DOHH2 (cell line): Measurements from ENCODE around the gene SV2C.
A peak's percentile ranks its signal among the peaks of the same experiment; 100 is the strongest.

ENCODE experiments used
- H3F3A ChIP-seq: fragments of 200-600 bp; sonication (generic), shearing (Covaris generic); 2 replicates; pipeline ENCODE4 v1.6.0; 2016; ENCODE audit warnings: antibody characterized with exemption, mild to moderate bottlenecking; ENCODE audit not compliant: control insufficient read depth, insufficient read depth
- H3K27ac ChIP-seq: fragments of 200-600 bp; sonication (generic); 2 replicates; pipeline ENCODE4 v1.5.1; 2014; ENCODE audit warnings: low read depth, mild to moderate bottlenecking, low read length, moderate library complexity
- H3K27me3 ChIP-seq: fragments of 200-600 bp; sonication (generic); 2 replicates; pipeline ENCODE4 v1.6.1; 2014; ENCODE audit warnings: mild to moderate bottlenecking, low read length, mixed read lengths; ENCODE audit not compliant: control insufficient read depth
- H3K36me3 ChIP-seq: fragments of 200-600 bp; sonication (generic); 2 replicates; pipeline ENCODE4 v1.6.1; 2014; ENCODE audit warnings: mild to moderate bottlenecking, low read length, moderate library complexity, mixed read lengths; ENCODE audit not compliant: control insufficient read depth
- H3K4me1 ChIP-seq: fragments of 200-600 bp; sonication (generic); 2 replicates; pipeline ENCODE4 v1.6.1; 2014; ENCODE audit warnings: mild to moderate bottlenecking, low read length, mixed read lengths; ENCODE audit not compliant: control insufficient read depth
- H3K4me2 ChIP-seq: fragments of 200-600 bp; sonication (generic); 2 replicates; pipeline ENCODE4 v1.6.0; 2014; ENCODE audit warnings: mild to moderate bottlenecking, low read length, moderate library complexity
- H3K4me3 ChIP-seq: fragments of 200-600 bp; sonication (generic); 2 replicates; pipeline ENCODE4 v1.5.1; 2014; ENCODE audit warnings: mild to moderate bottlenecking, low read length, mixed read lengths
- H3K79me2 ChIP-seq: fragments of 200-600 bp; sonication (generic); 2 replicates; pipeline ENCODE4 v1.6.1; 2014; ENCODE audit warnings: mild to moderate bottlenecking, low read length, mixed read lengths; ENCODE audit not compliant: control insufficient read depth
- H3K9me2 ChIP-seq: fragments of 200-600 bp; sonication (generic); replicated peaks from 2 replicates; pipeline ENCODE4 v1.6.1; 2014; ENCODE audit warnings: mild to moderate bottlenecking, low read length, mixed read lengths; ENCODE audit not compliant: control insufficient read depth
- H3K9me3 ChIP-seq: fragments of 200-600 bp; sonication (generic); 2 replicates; pipeline ENCODE4 v1.6.1; 2014; ENCODE audit warnings: antibody characterized with exemption, low read length, mixed read lengths; ENCODE audit not compliant: control insufficient read depth, insufficient read depth
- H4K20me1 ChIP-seq: fragments of 200-600 bp; sonication (generic); 2 replicates; pipeline ENCODE4 v1.6.0; 2014; ENCODE audit warnings: low read depth, mild to moderate bottlenecking, antibody characterized with exemption, low read length, moderate library complexity; ENCODE audit not compliant: control insufficient read depth, insufficient read depth
- EZH2phosphoT487 ChIP-seq: fragments of 200-600 bp; sonication (generic); IDR thresholded peaks from 2 replicates; pipeline ENCODE4 v1.6.1; 2017; ENCODE audit warnings: borderline replicate concordance, mild to moderate bottlenecking, antibody characterized with exemption, low read length, moderate library complexity, mixed read lengths
- TF ChIP-seq, protein P1 (sequence below): fragments of 200-600 bp; sonication (generic); IDR thresholded peaks from one replicate; pipeline ENCODE4 v1.5.1; 2014; ENCODE audit warnings: antibody characterized with exemption, mild to moderate bottlenecking, low read depth, low read length; ENCODE audit not compliant: poor library complexity, severe bottlenecking

The SV2C gene

GRCh38 chr5:76291305-76292077, 208.3 kb downstream of the SV2C start:
- no peaks in the 10 kb centered on the region for H3K27me3 ChIP-seq
- TF ChIP-seq EZH2phosphoT487 = no peak
- TF ChIP-seq, protein P1, sequence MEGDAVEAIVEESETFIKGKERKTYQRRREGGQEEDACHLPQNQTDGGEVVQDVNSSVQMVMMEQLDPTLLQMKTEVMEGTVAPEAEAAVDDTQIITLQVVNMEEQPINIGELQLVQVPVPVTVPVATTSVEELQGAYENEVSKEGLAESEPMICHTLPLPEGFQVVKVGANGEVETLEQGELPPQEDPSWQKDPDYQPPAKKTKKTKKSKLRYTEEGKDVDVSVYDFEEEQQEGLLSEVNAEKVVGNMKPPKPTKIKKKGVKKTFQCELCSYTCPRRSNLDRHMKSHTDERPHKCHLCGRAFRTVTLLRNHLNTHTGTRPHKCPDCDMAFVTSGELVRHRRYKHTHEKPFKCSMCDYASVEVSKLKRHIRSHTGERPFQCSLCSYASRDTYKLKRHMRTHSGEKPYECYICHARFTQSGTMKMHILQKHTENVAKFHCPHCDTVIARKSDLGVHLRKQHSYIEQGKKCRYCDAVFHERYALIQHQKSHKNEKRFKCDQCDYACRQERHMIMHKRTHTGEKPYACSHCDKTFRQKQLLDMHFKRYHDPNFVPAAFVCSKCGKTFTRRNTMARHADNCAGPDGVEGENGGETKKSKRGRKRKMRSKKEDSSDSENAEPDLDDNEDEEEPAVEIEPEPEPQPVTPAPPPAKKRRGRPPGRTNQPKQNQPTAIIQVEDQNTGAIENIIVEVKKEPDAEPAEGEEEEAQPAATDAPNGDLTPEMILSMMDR = no peak
- no peaks in the 10 kb centered on the region for H4K20me1 ChIP-seq
- no peak overlapping the region for H3K4me3 ChIP-seq
- no peaks in the 10 kb centered on the region for H3K36me3 ChIP-seq
- no peaks in the 10 kb centered on the region for H3K9me2 ChIP-seq
- no peaks in the 10 kb centered on the region for H3K79me2 ChIP-seq
- H3K9me3 ChIP-seq = no peaks in the 10 kb centered on the region
- H3K27ac ChIP-seq = no peak overlapping the region
- H3F3A ChIP-seq = no peaks in the 10 kb centered on the region
- H3K4me1 ChIP-seq = peaks cover 22% of the 10 kb centered on the region
- H3K4me2 ChIP-seq = no peak overlapping the region

- Histone ChIP-seq H3K4me2 (peak overlapping the region; percentile 32), H4K20me1 (no peaks in the 10 kb centered on the region), H3K9me2 (no peaks in the 10 kb centered on the region), H3K9me3 (no peaks in the 10 kb centered on the region), H3K27ac (no peak overlapping the region), H3K27me3 (no peaks in the 10 kb centered on the region), H3K4me3 (peak overlapping the region; percentile 31), H3K79me2 (no peaks in the 10 kb centered on the region), H3F3A (no peaks in the 10 kb centered on the region), H3K36me3 (no peaks in the 10 kb centered on the region), H3K4me1 (peaks cover 22% of the 10 kb centered on the region)
- no peak for TF ChIP-seq EZH2phosphoT487
- TF ChIP-seq, protein P1 = no peak
These were observed 209.6 kb downstream of the SV2C start for GRCh38 chr5:76292620-76293322.

DNA sequence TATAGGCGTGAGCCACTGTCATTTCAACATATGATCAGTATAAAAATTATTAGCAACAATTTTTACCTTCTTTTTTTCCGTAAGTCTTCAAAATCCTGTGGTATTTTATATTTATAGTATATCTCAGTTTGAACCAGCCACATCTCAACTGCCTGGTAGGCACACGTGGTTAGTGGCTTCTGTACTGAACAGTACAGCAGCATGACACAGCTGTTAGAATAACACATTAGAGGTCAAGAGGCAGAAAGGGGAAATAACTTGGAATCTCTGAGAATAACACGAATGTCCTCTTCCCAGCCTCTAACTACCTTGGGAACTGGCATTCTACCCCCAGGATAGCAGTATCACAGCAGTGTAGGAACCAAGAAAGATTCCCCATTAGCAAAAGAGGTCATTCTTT, 211.4 kb downstream of the SV2C start:
- H3K4me1 ChIP-seq = peaks cover 22% of the 10 kb centered on the region
- H3K4me2 ChIP-seq = no peak overlapping the region
- H4K20me1 ChIP-seq = no peaks in the 10 kb centered on the region
- no peaks in the 10 kb centered on the region for H3K9me2 ChIP-seq
- no peak overlapping the region for H3K4me3 ChIP-seq
- H3K27me3 ChIP-seq = no peaks in the 10 kb centered on the region
- H3K27ac ChIP-seq = no peak overlapping the region
- no peaks in the 10 kb centered on the region for H3K9me3 ChIP-seq
- no peaks in the 10 kb centered on the region for H3K36me3 ChIP-seq
- TF ChIP-seq, protein P1 = no peak
- no peak for TF ChIP-seq EZH2phosphoT487
- H3F3A ChIP-seq = no peaks in the 10 kb centered on the region
- H3K79me2 ChIP-seq = no peaks in the 10 kb centered on the region
